Calu3 (cell line): Measurements from ENCODE around the gene GRIA1. TPM values are rescaled to one million over a fixed set of nuclear protein-coding genes. Genes with fewer than 3 reads are reported as not detected.

Experiments used
- BruUV-seq: library from RNA; stranded (reverse); fragments of 400-500 nt; replicated peaks from 2 replicates; lab custom pipeline; 2021; lab: Mats Ljungman, UMichigan
- CTCF ChIA-PET: fragments of 300-600 bp; sonication (Branson Sonifier 250); formaldehyde crosslinking; loops from one replicate; lab custom pipeline; 2022; ENCODE audit warnings: antibody characterized with exemption; lab: Charles Lee
- DNase-seq: peaks from one replicate; pipeline ENCODE4 v3.0.0; 2022
- H3K27ac Mint-ChIP-seq: one replicate; pipeline ENCODE4 v1.8.0; 2022; ENCODE audit warnings: mixed read lengths; ENCODE audit not compliant: unreplicated experiment
- H3K27me3 Mint-ChIP-seq: one replicate; pipeline ENCODE4 v1.8.0; 2022; ENCODE audit warnings: mixed read lengths; ENCODE audit not compliant: unreplicated experiment
- H3K36me3 Mint-ChIP-seq: one replicate; pipeline ENCODE4 v1.8.0; 2022; ENCODE audit warnings: mild to moderate bottlenecking, moderate library complexity, mixed read lengths; ENCODE audit not compliant: insufficient read depth, unreplicated experiment
- H3K4me1 Mint-ChIP-seq: one replicate; pipeline ENCODE4 v1.8.0; 2022; ENCODE audit warnings: mild to moderate bottlenecking, low read depth, mixed read lengths; ENCODE audit not compliant: unreplicated experiment
- H3K4me3 Mint-ChIP-seq: one replicate; pipeline ENCODE4 v1.8.0; 2022; ENCODE audit warnings: mild to moderate bottlenecking, low read depth, moderate library complexity, mixed read lengths; ENCODE audit not compliant: unreplicated experiment
- H3K9me3 Mint-ChIP-seq: one replicate; pipeline ENCODE4 v1.8.0; 2022; ENCODE audit warnings: low read depth, mixed read lengths; ENCODE audit not compliant: unreplicated experiment
- CTCF ChIP-seq: fragments of 200-600 bp; IDR thresholded peaks from one replicate; pipeline ENCODE4 v1.8.0; 2022; ENCODE audit warnings: antibody characterized with exemption; ENCODE audit not compliant: unreplicated experiment
- intact Hi-C: fragments of 100-400 bp; cut with micrococcal nuclease; formaldehyde crosslinking; loops from one replicate; pipeline ENCODE4 v1.10.0; 2022; ENCODE audit not compliant: unreplicated experiment
- total RNA-seq: library from RNA; stranded (reverse); gene quantifications from 2 replicates; pipeline ENCODE4 v1.2.3, GENCODE V29; 2022

The GRIA1 gene
- total RNA-seq, 1 experiment from 2014 or later = not detected

DNA sequence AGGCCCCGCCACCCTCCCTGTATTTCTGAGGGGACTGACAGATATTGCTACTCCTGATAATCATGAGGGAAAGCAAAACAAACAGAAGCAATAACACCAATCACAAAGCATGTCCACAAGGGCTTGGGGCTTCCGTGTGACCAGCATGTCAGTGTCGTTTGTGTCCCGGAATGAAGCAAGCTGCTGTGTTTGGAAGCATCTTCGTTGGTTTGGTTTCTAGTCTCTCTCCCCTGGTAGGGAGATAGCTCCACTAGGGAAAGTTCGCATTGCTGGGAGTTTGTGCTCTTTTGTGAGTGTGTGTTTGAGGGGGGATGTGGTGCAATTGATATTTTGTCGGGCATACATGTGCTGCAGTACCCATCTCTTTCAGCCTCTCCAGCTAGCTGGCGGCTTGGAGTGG is 1.4 kb downstream of the GRIA1 start:
- DNase-seq = no peak
- H3K27me3 Mint-ChIP-seq = peaks cover 89% of the 10 kb centered on the region
- CTCF ChIA-PET = no interaction called here
- no TSS peak for BruUV-seq
- no peaks in the 10 kb centered on the region for H3K4me1 Mint-ChIP-seq
- H3K27ac Mint-ChIP-seq = no peak overlapping the region
- no peaks in the 10 kb centered on the region for H3K9me3 Mint-ChIP-seq
- TF ChIP-seq CTCF = no peak
- intact Hi-C loops = loop anchor here (10.0 kb wide), 1 partner anchor 203 kb away; no protein-coding TSS in a partner anchor
- no peak overlapping the region for H3K4me3 Mint-ChIP-seq
- H3K36me3 Mint-ChIP-seq = no peaks in the 10 kb centered on the region

- Mint-ChIP-seq H3K27ac (no peak overlapping the region), H3K27me3 (peaks cover 64% of the 10 kb centered on the region), H3K36me3 (no peaks in the 10 kb centered on the region), H3K4me3 (no peak overlapping the region), H3K9me3 (no peaks in the 10 kb centered on the region), H3K4me1 (no peaks in the 10 kb centered on the region)
- no TSS peak for BruUV-seq
- peak; percentile 36 for DNase-seq
- TF ChIP-seq CTCF = peak; percentile 57
- intact Hi-C loops = loop anchor here (1.0 to 10.0 kb wide), 3 partner anchors 198 to 965 kb away; no protein-coding TSS in a partner anchor
- CTCF ChIA-PET = interaction anchor here (1.1 to 2.6 kb wide), 2 partner anchors 469 to 472 kb away, joined by 3 to 17 read pairs; no protein-coding TSS in a partner anchor
Observed at GRCh38 chr5:153496835-153497234, 6.4 kb downstream of the GRIA1 start.

DNA sequence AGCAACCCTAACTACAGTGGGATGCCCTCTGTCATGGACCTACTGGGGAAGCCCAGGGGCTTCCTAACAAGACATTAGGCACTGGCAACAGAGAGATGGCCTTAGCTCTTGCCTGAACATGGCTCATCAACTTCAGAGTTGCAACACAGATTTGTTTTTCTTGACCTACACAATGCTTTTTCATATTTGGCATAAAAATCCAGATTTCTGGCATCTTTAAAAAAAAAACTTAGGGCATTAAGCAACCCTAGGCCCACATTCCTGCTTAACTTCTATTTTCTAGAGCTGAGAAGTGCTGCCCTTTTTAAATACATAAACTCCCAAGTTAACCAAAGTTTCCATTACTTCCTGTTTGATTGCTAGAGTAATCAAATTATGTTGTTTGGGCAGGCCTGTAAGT is 8.0 kb downstream of the GRIA1 start:
- no peak for TF ChIP-seq CTCF
- no TSS peak for BruUV-seq
- Mint-ChIP-seq H3K4me3 (no peak overlapping the region), H3K9me3 (no peaks in the 10 kb centered on the region), H3K4me1 (no peaks in the 10 kb centered on the region), H3K27ac (no peak overlapping the region), H3K27me3 (peaks cover 47% of the 10 kb centered on the region), H3K36me3 (no peaks in the 10 kb centered on the region)
- intact Hi-C loops = loop anchor here (5.0 to 10.0 kb wide), 2 partner anchors 196 to 966 kb away; no protein-coding TSS in a partner anchor
- DNase-seq = no peak
- CTCF ChIA-PET = interaction anchor here (1.1 kb wide), 1 partner anchor 466 kb away, joined by 3 read pairs; no protein-coding TSS in a partner anchor

DNA sequence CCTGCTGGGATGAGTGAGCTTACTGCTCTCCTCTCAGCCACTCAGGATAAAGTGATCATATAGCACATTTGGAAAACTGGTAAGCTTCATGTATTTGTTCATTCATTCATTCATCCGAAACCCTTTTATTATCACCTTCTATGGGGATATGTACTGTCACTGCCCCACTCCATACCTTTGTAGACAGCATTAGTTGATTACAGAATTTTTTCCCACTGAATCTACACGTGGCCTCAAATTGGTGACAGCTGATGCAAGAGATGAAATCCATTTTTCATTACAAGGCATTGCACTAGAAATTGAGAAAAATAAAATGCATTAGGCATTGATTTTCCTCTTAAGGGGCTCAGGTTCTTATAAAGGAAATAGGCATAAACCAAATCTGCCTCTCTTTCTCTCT is 9.7 kb downstream of the GRIA1 start:
- CTCF ChIA-PET = interaction anchor here (0.7 kb wide), 1 partner anchor 242 kb away, joined by 3 read pairs; no protein-coding TSS in a partner anchor
- Mint-ChIP-seq H3K4me3 (no peak overlapping the region), H3K4me1 (no peaks in the 10 kb centered on the region), H3K36me3 (no peaks in the 10 kb centered on the region), H3K27me3 (peaks cover 32% of the 10 kb centered on the region), H3K9me3 (no peaks in the 10 kb centered on the region), H3K27ac (no peak overlapping the region)
- BruUV-seq = no TSS peak
- no peak for TF ChIP-seq CTCF
- intact Hi-C loops = loop anchor here (10.0 kb wide), 1 partner anchor 275 kb away; no protein-coding TSS in a partner anchor
- no peak for DNase-seq
